ENCODE data around the gene HEPHL1.
"Not testable (repeated sequence)": the region's sequence is repeated elsewhere in the genome, so short reads cannot be mapped to it uniquely, and the experiment has no call there.

- not testable (repeated sequence) for TF ChIP-seq CTCF (conservative IDR thresholded peaks at IDR 0.05 in 1 of 2, IDR thresholded peaks at IDR 0.05 in 1 of 2; ENCODE audit: low read depth in 1 of 2, low read length in 2 of 2); EZH2 (IDR thresholded peaks at IDR 0.05; ENCODE audit: low read length, missing control alignments)
These were observed 98.5 kb downstream of the HEPHL1 start for GRCh38 chr11:94119676-94120075.
